Endothelial cell of umbilical vein (primary cell): Measurements from ENCODE around the gene MKLN1. TPM values are rescaled to one million over a fixed set of nuclear protein-coding genes. Genes with fewer than 3 reads are reported as not detected.
"Not testable (repeated sequence)": the region's sequence is repeated elsewhere in the genome, so short reads cannot be mapped to it uniquely, and the experiment has no call there.

Experiments used
- BruUV-seq: library from RNA; stranded (reverse); fragments of 400-500 nt; replicated peaks from 2 replicates; lab custom pipeline; 2021; lab: Mats Ljungman, UMichigan
- CTCF ChIA-PET: fragments of 300-600, 350-600 bp; sonication (Branson Sonifier 250); formaldehyde crosslinking; loops from one replicate; lab custom pipeline; 2021; ENCODE audit warnings: antibody characterized with exemption, inconsistent platforms; lab: Charles Lee
- POLR2A ChIA-PET: fragments of 300-600, 350-600 bp; sonication (Branson Sonifier 250); formaldehyde crosslinking; loops from one replicate; lab custom pipeline; 2021; ENCODE audit warnings: antibody characterized with exemption, inconsistent platforms; lab: Charles Lee
- DNase-seq: peaks from one replicate; pipeline ENCODE4 v3.0.0-alpha.2; 2011; ENCODE audit warnings: low read depth, low spot score
- FAIRE-seq: peaks from 2 replicates; lab custom pipeline; 2011; peaks lifted over from hg19 to GRCh38; lab: Jason Lieb, UNC
- H2AFZ ChIP-seq: 2 replicates; pipeline ENCODE4 v1.6.0; 2012; ENCODE audit warnings: low read depth, low read length, control low read depth, inconsistent platforms
- H3K27ac ChIP-seq: 2 replicates; pipeline ENCODE4 v1.5.1; 2011; ENCODE audit warnings: low read depth, mild to moderate bottlenecking, control low read depth, low read length, moderate library complexity; ENCODE audit not compliant: insufficient read depth
- H3K27me3 ChIP-seq, 2 experiments: 2 replicates each; pipeline versions ENCODE4 v1.6.0 to v1.6.1; 2011; ENCODE audit warnings: low read length in 2 of 2, mixed read lengths in 1 of 2; ENCODE audit not compliant: control insufficient read depth in 2 of 2, insufficient read depth in 2 of 2
- H3K36me3 ChIP-seq, 2 experiments: 2 replicates in 1 of 2; 3 replicates in 1 of 2; pipeline ENCODE4 v1.5.1; 2011; ENCODE audit warnings: low read length in 2 of 2, mild to moderate bottlenecking in 1 of 2, moderate library complexity in 1 of 2; ENCODE audit not compliant: control insufficient read depth in 2 of 2, insufficient read depth in 2 of 2; ENCODE audit errors: extremely low read depth in 1 of 2
- H3K4me1 ChIP-seq: 3 replicates; pipeline ENCODE4 v1.5.1; 2011; ENCODE audit warnings: mild to moderate bottlenecking, low read length; ENCODE audit not compliant: control insufficient read depth, insufficient read depth; ENCODE audit errors: extremely low read depth
- H3K4me2 ChIP-seq: 2 replicates; pipeline ENCODE4 v1.6.1; 2011; ENCODE audit warnings: low read length, control low read depth, mixed read lengths; ENCODE audit not compliant: insufficient read depth
- H3K4me3 ChIP-seq, 3 experiments: fragments of 200-600 bp in 1 of 3; sonication (generic), shearing (Covaris generic) in 1 of 3; replicated peaks in 1 of 3; 2 replicates each; pipeline ENCODE4 v1.5.1; 2011 to 2016; ENCODE audit warnings: control low read depth in 3 of 3, low read length in 3 of 3, mild to moderate bottlenecking in 2 of 3, inconsistent platforms in 1 of 3, low read depth in 1 of 3, moderate library complexity in 1 of 3; ENCODE audit not compliant: insufficient read depth in 1 of 3
- H3K79me2 ChIP-seq: 2 replicates; pipeline ENCODE4 v1.6.0; 2012; ENCODE audit warnings: low read length, inconsistent platforms; ENCODE audit not compliant: control insufficient read depth, insufficient read depth
- H3K9ac ChIP-seq: replicated peaks from 2 replicates; pipeline ENCODE3; 2011; ENCODE audit warnings: low read length, control low read depth; ENCODE audit not compliant: insufficient read depth; ENCODE audit errors: extremely low read depth
- H3K9me1 ChIP-seq: replicated peaks from 3 replicates; pipeline ENCODE4 v1.6.0; 2011; ENCODE audit warnings: mild to moderate bottlenecking, low read length; ENCODE audit not compliant: control insufficient read depth, insufficient read depth; ENCODE audit errors: extremely low read depth
- H3K9me3 ChIP-seq: replicated peaks from 2 replicates; pipeline ENCODE4 v1.5.1; 2012; ENCODE audit warnings: low read length, inconsistent platforms; ENCODE audit not compliant: control insufficient read depth, insufficient read depth
- H4K20me1 ChIP-seq: replicated peaks from 2 replicates; pipeline ENCODE3; 2011; ENCODE audit warnings: mild to moderate bottlenecking, low read length; ENCODE audit not compliant: control insufficient read depth, insufficient read depth; ENCODE audit errors: extremely low read depth
- EZH2 ChIP-seq: IDR thresholded peaks from 2 replicates; pipeline ENCODE4 v1.6.1; 2012; ENCODE audit warnings: borderline replicate concordance, low read depth, mild to moderate bottlenecking, moderate library complexity, low read length, inconsistent platforms; ENCODE audit not compliant: severe bottlenecking
- FOS ChIP-seq: IDR thresholded peaks from 2 replicates; pipeline ENCODE4 v1.6.1; 2011; ENCODE audit warnings: mild to moderate bottlenecking, low read length, moderate library complexity, borderline replicate concordance; ENCODE audit not compliant: insufficient read depth
- GATA2 ChIP-seq: IDR thresholded peaks from 2 replicates; pipeline ENCODE4 v1.7.0; 2011; ENCODE audit warnings: low read depth, mild to moderate bottlenecking, moderate library complexity, mixed read lengths, low read length; ENCODE audit not compliant: insufficient read length, insufficient read depth
- JUN ChIP-seq: IDR thresholded peaks from 2 replicates; pipeline ENCODE4 v1.6.1; 2011; ENCODE audit warnings: borderline replicate concordance, low read depth; ENCODE audit not compliant: insufficient read length, insufficient read depth
- MYC ChIP-seq: IDR thresholded peaks from one replicate; pipeline ENCODE4 v1.6.1; 2011; ENCODE audit warnings: mild to moderate bottlenecking, low read depth, low read length
- POLR2A ChIP-seq: IDR thresholded peaks from 2 replicates; pipeline ENCODE4 v1.6.1; 2012; ENCODE audit warnings: low read depth, mild to moderate bottlenecking, control low read depth, low read length
- POLR2AphosphoS5 ChIP-seq: IDR thresholded peaks from 2 replicates; pipeline ENCODE4 v1.6.1; 2012; ENCODE audit warnings: low read depth, mild to moderate bottlenecking, control low read depth, low read length, moderate library complexity; ENCODE audit not compliant: insufficient read depth
- dilution Hi-C: fragments of 300-500 bp; cut with MboI; formaldehyde crosslinking; loops from one replicate; pipeline ENCODE4 v1.15.0; 2019; ENCODE audit warnings: low sequenced_read_pairs; ENCODE audit not compliant: extremely low pct_ligation_motif_present
- intact Hi-C: fragments of 100-400 bp; cut with micrococcal nuclease; formaldehyde crosslinking; loops from one replicate; pipeline ENCODE4 v1.10.0; 2022
- polyA plus RNA-seq, 4 experiments: library from polyadenylated mRNA; depleted of rRNA in 3 of 4; stranded (reverse) in 3 of 4; unstranded in 1 of 4; fragments of >200 nt; gene quantifications; 2 replicates each; pipeline versions ENCODE4 v1.2.1 to v1.2.3, GENCODE V29; 2011 to 2012; ENCODE audit warnings: missing spikeins in 1 of 4
- total RNA-seq: library from RNA; stranded (reverse); gene quantifications from 2 replicates; pipeline ENCODE4 v1.2.3, GENCODE V29; 2021
- TF ChIP-seq, protein P1 (sequence below), 2 donors: IDR thresholded peaks; 1 replicate in 1 of 2; 2 replicates in 1 of 2; pipeline ENCODE4 v1.5.1; 2011; ENCODE audit warnings: low read length in 2 of 2, mild to moderate bottlenecking in 2 of 2, moderate library complexity in 2 of 2, control low read depth in 1 of 2, inconsistent platforms in 1 of 2, low read depth in 1 of 2; ENCODE audit not compliant: insufficient read depth in 1 of 2; ENCODE audit errors: extremely low read depth in 1 of 2
- TF ChIP-seq, protein P2 (sequence below): IDR thresholded peaks from 2 replicates; pipeline ENCODE4 v1.6.1; 2011; ENCODE audit not compliant: insufficient read depth, insufficient read length

The MKLN1 gene
- total and polyA plus RNA-seq, 2 donors (not counting 3 experiments of a cell fraction or from before 2014, with no cell fraction given) = 12.2 to 32.1 TPM

DNA sequence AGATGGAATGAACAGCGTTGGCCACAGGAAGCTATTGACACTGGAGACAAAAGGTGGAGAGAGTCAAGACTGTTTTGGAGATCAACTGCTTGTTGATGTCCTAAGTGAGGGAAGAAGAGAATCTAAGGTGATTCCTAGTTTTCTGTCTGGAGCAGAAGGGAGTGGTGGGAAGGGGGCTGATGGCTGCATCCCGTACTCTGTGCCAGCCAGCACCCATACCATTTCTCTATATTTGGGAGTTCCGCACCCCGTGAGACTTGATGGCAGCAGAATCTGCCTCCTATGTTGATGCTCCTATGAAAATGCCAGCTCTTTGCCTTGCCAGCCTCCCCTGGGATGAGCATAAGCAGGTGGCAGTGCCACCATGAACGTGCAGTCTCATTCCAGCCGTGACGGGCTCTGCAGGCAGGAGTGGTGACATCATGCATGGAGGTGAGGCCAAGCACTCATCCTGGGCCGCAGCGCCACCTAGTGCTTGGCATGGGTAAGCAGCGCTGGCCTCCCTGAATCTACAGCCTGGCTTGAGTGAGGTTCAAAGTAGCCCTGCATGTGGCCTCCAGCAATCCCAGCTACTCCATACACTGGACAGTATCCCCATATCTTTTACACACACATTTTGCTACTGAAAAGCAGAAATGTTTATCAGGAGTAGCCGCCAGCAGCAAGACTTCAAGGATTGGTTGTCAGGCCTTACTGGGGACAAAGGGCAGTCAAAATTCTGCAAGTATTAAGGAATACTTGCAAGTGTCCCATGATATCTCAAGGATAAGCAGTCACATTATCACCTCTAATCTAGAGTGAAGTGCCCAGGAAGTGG is 185.8 kb downstream of the MKLN1 start:
- H3K4me2 ChIP-seq = peak overlapping the region; percentile 9
- no peak overlapping the region for H3K4me3 ChIP-seq
- H3K9ac ChIP-seq = no peak overlapping the region
- dilution Hi-C loops = no loop called here
- intact Hi-C loops = loop anchor here (2.0 to 10.0 kb wide), 5 partner anchors 31 to 445 kb away; partner anchors contain the start of gene PODXL
- H3K9me3 ChIP-seq = no peaks in the 10 kb centered on the region
- TF ChIP-seq, protein P1, sequence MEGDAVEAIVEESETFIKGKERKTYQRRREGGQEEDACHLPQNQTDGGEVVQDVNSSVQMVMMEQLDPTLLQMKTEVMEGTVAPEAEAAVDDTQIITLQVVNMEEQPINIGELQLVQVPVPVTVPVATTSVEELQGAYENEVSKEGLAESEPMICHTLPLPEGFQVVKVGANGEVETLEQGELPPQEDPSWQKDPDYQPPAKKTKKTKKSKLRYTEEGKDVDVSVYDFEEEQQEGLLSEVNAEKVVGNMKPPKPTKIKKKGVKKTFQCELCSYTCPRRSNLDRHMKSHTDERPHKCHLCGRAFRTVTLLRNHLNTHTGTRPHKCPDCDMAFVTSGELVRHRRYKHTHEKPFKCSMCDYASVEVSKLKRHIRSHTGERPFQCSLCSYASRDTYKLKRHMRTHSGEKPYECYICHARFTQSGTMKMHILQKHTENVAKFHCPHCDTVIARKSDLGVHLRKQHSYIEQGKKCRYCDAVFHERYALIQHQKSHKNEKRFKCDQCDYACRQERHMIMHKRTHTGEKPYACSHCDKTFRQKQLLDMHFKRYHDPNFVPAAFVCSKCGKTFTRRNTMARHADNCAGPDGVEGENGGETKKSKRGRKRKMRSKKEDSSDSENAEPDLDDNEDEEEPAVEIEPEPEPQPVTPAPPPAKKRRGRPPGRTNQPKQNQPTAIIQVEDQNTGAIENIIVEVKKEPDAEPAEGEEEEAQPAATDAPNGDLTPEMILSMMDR (IDR thresholded peaks at IDR 0.05; ENCODE audit: extremely low read depth in 1 of 2, insufficient read depth in 1 of 2, low read depth in 1 of 2, low read length in 2 of 2) = peak; percentile 97 to 100
- TF ChIP-seq GATA2 (no peak), POLR2AphosphoS5 (peak; percentile 43), JUN (peak; percentile 56), FOS (no peak), POLR2A (no peak), MYC (no peak), EZH2 (no peak)
- TF ChIP-seq, protein P2, sequence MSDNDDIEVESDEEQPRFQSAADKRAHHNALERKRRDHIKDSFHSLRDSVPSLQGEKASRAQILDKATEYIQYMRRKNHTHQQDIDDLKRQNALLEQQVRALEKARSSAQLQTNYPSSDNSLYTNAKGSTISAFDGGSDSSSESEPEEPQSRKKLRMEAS = peak; percentile 53
- H3K27me3 ChIP-seq = no peaks in the 10 kb centered on the region
- POLR2A ChIA-PET = no interaction called here
- peak overlapping the region; percentile 67 for H3K27ac ChIP-seq
- H3K36me3 ChIP-seq = peaks cover 6 to 11% of the 10 kb centered on the region in 2 experiments
- CTCF ChIA-PET = interaction anchor here (0.6 to 8.4 kb wide), 16 partner anchors 9 to 141 kb away, joined by 3 to 79 read pairs (median 4); no protein-coding TSS in a partner anchor
- no peak overlapping the region for H2AFZ ChIP-seq
- H4K20me1 ChIP-seq = no peaks in the 10 kb centered on the region
- no TSS peak for BruUV-seq
- FAIRE-seq (peak; percentile 96), DNase-seq (peak; percentile 88)
- H3K9me1 ChIP-seq = no peaks in the 10 kb centered on the region
- H3K4me1 ChIP-seq = peaks cover 21% of the 10 kb centered on the region
- peaks cover 60% of the 10 kb centered on the region for H3K79me2 ChIP-seq

DNA sequence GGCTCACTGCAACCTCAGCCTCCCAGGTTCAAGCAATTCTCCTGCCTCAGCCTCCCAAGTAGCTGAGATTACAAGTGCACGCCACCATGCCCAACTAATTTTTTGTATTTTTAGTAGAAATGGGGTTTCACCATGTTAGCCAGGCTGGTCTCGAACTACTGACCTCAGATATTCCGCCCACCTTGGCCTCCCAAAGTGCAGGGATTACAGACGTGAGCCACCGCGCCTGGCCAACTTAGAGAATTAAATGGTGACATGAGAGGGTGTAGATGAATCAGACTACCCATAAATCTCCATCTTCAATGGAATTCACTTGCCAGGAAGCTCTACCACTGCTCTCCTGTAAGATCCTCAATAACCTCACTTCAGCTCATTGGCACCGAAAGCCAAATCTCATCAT is 187.8 kb downstream of the MKLN1 start:
- DNase-seq, POLR2A ChIA-PET, dilution Hi-C loops, H3K36me3 ChIP-seq, H3K4me2 ChIP-seq, H3K9me3 ChIP-seq, H3K9ac ChIP-seq, H3K4me3 ChIP-seq, H3K27ac ChIP-seq, H3K9me1 ChIP-seq, FAIRE-seq, BruUV-seq, H2AFZ ChIP-seq, H4K20me1 ChIP-seq, H3K27me3 ChIP-seq: not testable (repeated sequence)
- CTCF ChIA-PET = interaction anchor here (1.1 to 2.5 kb wide), 7 partner anchors 11 to 139 kb away, joined by 3 to 10 read pairs (median 6); no protein-coding TSS in a partner anchor
- Histone ChIP-seq H3K4me1 (peaks cover 23% of the 10 kb centered on the region), H3K79me2 (peaks cover 73% of the 10 kb centered on the region)
- intact Hi-C loops = loop anchor here (10.0 kb wide), 1 partner anchor 109 kb away; no protein-coding TSS in a partner anchor
